ENCODE results near the gene DCTN2. TPM values are rescaled to one million over a fixed set of nuclear protein-coding genes. Genes with fewer than 3 reads are reported as not detected.

DCTN2 gene
- total RNA-seq, 4 donors from 2014 or later, result 161 to 326 (median 229) TPM

DNA sequence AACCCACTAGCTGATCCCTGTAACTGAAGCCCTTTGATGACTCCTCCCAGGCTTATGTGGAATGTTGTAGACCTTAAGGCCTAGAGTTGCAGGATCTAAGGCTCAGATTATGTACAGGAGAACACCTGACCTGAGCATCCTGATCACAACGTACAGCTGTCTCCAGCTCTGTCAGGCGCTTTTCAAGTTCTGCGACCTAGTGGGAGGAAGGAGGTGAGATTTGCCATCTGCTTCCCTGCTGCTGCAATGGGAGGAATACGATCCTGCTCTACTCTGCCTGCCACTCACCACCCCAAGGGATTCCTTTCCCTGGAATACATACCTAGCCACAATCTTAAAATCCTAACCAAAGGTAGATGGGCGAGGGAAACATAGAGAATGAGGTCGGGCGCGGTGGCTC lies 13.9 kb downstream of the DCTN2 start:
- no peaks in the 10 kb centered on the region for H3K9me3 ChIP-seq
- DNase-seq, result no peak
- no peak overlapping the region for H3K27ac ChIP-seq
- no peaks in the 10 kb centered on the region for H3K27me3 ChIP-seq
- no peak overlapping the region for H3K4me3 ChIP-seq
- TF ChIP-seq CTCF (IDR thresholded peaks at IDR 0.05), result no peak
- no peak for TF ChIP-seq POLR2A (IDR thresholded peaks at IDR 0.05)
- H3K4me1 ChIP-seq, result no peaks in the 10 kb centered on the region
- H3K36me3 ChIP-seq, result peaks cover 0 to 85% (median 4%) of the 10 kb centered on the region in 3 donors

GRCh38 chr12:57531836-57532235 lies 15.2 kb downstream of the DCTN2 start:
- Histone ChIP-seq H3K27me3 (no peaks in the 10 kb centered on the region), H3K9me3 (no peaks in the 10 kb centered on the region), H3K4me1 (no peaks in the 10 kb centered on the region), H3K27ac (no peak overlapping the region), H3K36me3 (peaks cover 0 to 88% (median 4%) of the 10 kb centered on the region in 3 donors), H3K4me3 (no peak overlapping the region)
- TF ChIP-seq POLR2A (IDR thresholded peaks at IDR 0.05) (no peak), CTCF (IDR thresholded peaks at IDR 0.05) (no peak)
- DNase-seq, result no peak

GRCh38 chr12:57530396-57531142 lies 16.4 kb downstream of the DCTN2 start:
- H3K27ac ChIP-seq, result no peak overlapping the region
- H3K27me3 ChIP-seq, result no peaks in the 10 kb centered on the region
- peaks cover 0 to 100% (median 4%) of the 10 kb centered on the region in 3 donors for H3K36me3 ChIP-seq
- H3K9me3 ChIP-seq, result no peaks in the 10 kb centered on the region
- H3K4me3 ChIP-seq, result no peak overlapping the region
- H3K4me1 ChIP-seq, result peaks cover 0 to 5% (median 0%) of the 10 kb centered on the region in 4 donors
- TF ChIP-seq CTCF (IDR thresholded peaks at IDR 0.05) (no peak), POLR2A (IDR thresholded peaks at IDR 0.05) (no peak)
- DNase-seq, result no peak

- no peak overlapping the region for H3K4me3 ChIP-seq
- H3K36me3 ChIP-seq, result peaks cover 0 to 99% (median 4%) of the 10 kb centered on the region in 3 donors
- no peak for TF ChIP-seq CTCF (IDR thresholded peaks at IDR 0.05)
- TF ChIP-seq POLR2A (IDR thresholded peaks at IDR 0.05), result no peak
- H3K27ac ChIP-seq, result no peak overlapping the region
- no peak for DNase-seq
- no peaks in the 10 kb centered on the region for H3K9me3 ChIP-seq
- H3K4me1 ChIP-seq, result peaks cover 0 to 13% (median 0%) of the 10 kb centered on the region in 4 donors
- no peaks in the 10 kb centered on the region for H3K27me3 ChIP-seq
Observed at GRCh38 chr12:57529831-57530230, 17.2 kb downstream of the DCTN2 start.

GRCh38 chr12:57528831-57529555 lies 18.0 kb downstream of the DCTN2 start:
- no peak for TF ChIP-seq CTCF (IDR thresholded peaks at IDR 0.05)
- TF ChIP-seq POLR2A (IDR thresholded peaks at IDR 0.05), result no peak
- Histone ChIP-seq H3K27ac (no peak overlapping the region), H3K4me1 (peaks cover 0 to 21% (median 3%) of the 10 kb centered on the region in 4 donors), H3K9me3 (no peaks in the 10 kb centered on the region), H3K4me3 (no peak overlapping the region), H3K27me3 (no peaks in the 10 kb centered on the region), H3K36me3 (peaks cover 0 to 90% (median 4%) of the 10 kb centered on the region in 3 donors)
- DNase-seq, result no peak

Data from Peyer's patch (tissue), 4 donors.